K562 (cell line): Measurements from ENCODE around the gene HEXD. TPM values are rescaled to one million over a fixed set of nuclear protein-coding genes. Genes with fewer than 3 reads are reported as not detected.

Experiments
- CCNT2 ChIP-seq: IDR thresholded peaks from 2 replicates; pipeline ENCODE4 v1.6.1; 2011; ENCODE audit warnings: borderline replicate concordance, low read depth, mild to moderate bottlenecking, moderate library complexity, mixed read lengths, low read length; ENCODE audit not compliant: insufficient read length; ENCODE audit errors: extremely low read depth
- CHCHD3 ChIP-seq: fragments of 250-450 bp; sonication (Bioruptor Pico); IDR thresholded peaks from 2 replicates; pipeline ENCODE4 v2.1.2; 2022; ENCODE audit warnings: mild to moderate bottlenecking
- DEAF1 ChIP-seq: fragments of 450-650 bp; formaldehyde crosslinking; IDR thresholded peaks from 2 replicates; pipeline ENCODE4 v1.4.0; 2020; ENCODE audit warnings: mild to moderate bottlenecking, moderate library complexity
- EP400 ChIP-seq: fragments of 450-650 bp; IDR thresholded peaks from 2 replicates; pipeline ENCODE4 v1.6.1; 2017; ENCODE audit warnings: antibody characterized with exemption, mild to moderate bottlenecking, moderate library complexity
- HDAC3 ChIP-seq: fragments of 450-650 bp; IDR thresholded peaks from 2 replicates; pipeline ENCODE4 v1.6.1; 2018; ENCODE audit warnings: borderline replicate concordance, mild to moderate bottlenecking, moderate library complexity; ENCODE audit not compliant: partially characterized antibody
- KAT2B ChIP-seq: IDR thresholded peaks from one replicate; pipeline ENCODE4 v1.6.1; 2012; ENCODE audit warnings: low read depth, mild to moderate bottlenecking, control low read depth, inconsistent platforms, low read length, moderate library complexity
- MTA1 ChIP-seq: fragments of 450-650 bp; IDR thresholded peaks from 2 replicates; pipeline ENCODE4 v1.6.1; 2017; ENCODE audit warnings: borderline replicate concordance
- RFX1 ChIP-seq: fragments of 450-650 bp; IDR thresholded peaks from 2 replicates; pipeline ENCODE4 v1.6.1; 2016; ENCODE audit warnings: mild to moderate bottlenecking, moderate library complexity
- TCF3 ChIP-seq: sonication (generic); formaldehyde crosslinking; IDR thresholded peaks from 2 replicates; pipeline ENCODE4 v1.4.0; 2020; ENCODE audit warnings: mild to moderate bottlenecking, missing genetic modification reagents
- TFAP4 ChIP-seq: sonication (generic); formaldehyde crosslinking; IDR thresholded peaks from 2 replicates; pipeline ENCODE4 v1.8.0; 2022; ENCODE audit warnings: missing genetic modification reagents, mild to moderate bottlenecking, moderate library complexity, borderline replicate concordance
- USF1 ChIP-seq: sonication (generic); formaldehyde crosslinking; IDR thresholded peaks from 2 replicates; pipeline ENCODE4 v1.9.0; 2022; ENCODE audit warnings: mild to moderate bottlenecking, missing genetic modification reagents
- ZBTB1 ChIP-seq: sonication (generic); formaldehyde crosslinking; IDR thresholded peaks from 2 replicates; pipeline ENCODE4 v1.8.1; 2023; ENCODE audit warnings: missing genetic modification reagents, low read depth, mild to moderate bottlenecking, borderline replicate concordance
- ZBTB40 ChIP-seq, 2 experiments: fragments of 450-650 bp in 1 of 2; sonication (generic) in 1 of 2; formaldehyde crosslinking in 1 of 2; IDR thresholded peaks; 2 replicates each; pipeline versions ENCODE4 v1.7.1 to v1.9.0; 2016 to 2022; ENCODE audit warnings: inconsistent platforms in 1 of 2, mild to moderate bottlenecking in 1 of 2, missing genetic modification reagents in 1 of 2
- ZNF696 ChIP-seq: fragments of 250-450 bp; sonication (Bioruptor Pico); conservative IDR thresholded peaks from 2 replicates; pipeline ENCODE4 v1.4.0; 2020; ENCODE audit warnings: mild to moderate bottlenecking, moderate library complexity
- polyA plus RNA-seq, 8 experiments: library from polyadenylated mRNA; depleted of rRNA in 4 of 8; stranded (reverse) in 5 of 8; unstranded in 3 of 8; fragments of >200 nt; fragmentation: Nextera tagmentation in 2 of 8; fragmentation: Illumina TruSeq in 1 of 8; extraction: Ambion mirVana in 2 of 8; extraction: Trizol in 1 of 8; gene quantifications; 2 replicates each; pipeline versions ENCODE4 v1.2.1 to v1.2.3, GENCODE V29; 2011 to 2014; ENCODE audit warnings: inconsistent platforms in 1 of 8, missing spikeins in 1 of 8
- total RNA-seq, 7 experiments: library from RNA; depleted of rRNA in 6 of 7; stranded (reverse); fragments of >200 nt in 6 of 7; fragmentation: Illumina TruSeq in 2 of 7; extraction: Trizol in 2 of 7; gene quantifications; 2 replicates each; pipeline versions ENCODE4 v1.2.1 to v1.2.3, GENCODE V29; 2011 to 2021; ENCODE audit warnings: low replicate concordance in 1 of 7

Gene HEXD
- total and polyA plus RNA-seq, 9 of the 15 experiments (the other 6 are each of a cell fraction or from before 2014, with no cell fraction given): 1.0 to 25.3 (median 10.0) TPM

GRCh38 chr17:82414548-82415281, 3.4 kb upstream of the HEXD start (continued):
- TF ChIP-seq DEAF1 (CRISPR knock-in tag) (peak; percentile 62), TFAP4 (CRISPR knock-in tag) (peak; percentile 91), ZNF696 (CRISPR knock-in tag) (no peak), ZBTB1 (CRISPR knock-in tag) (peak; percentile 83), CHCHD3 (CRISPR knock-in tag) (no peak), ZBTB40 (IDR thresholded peaks at IDR 0.05) (peak; percentile 67), ZBTB40 (CRISPR knock-in tag; IDR thresholded peaks at IDR 0.05) (no peak), CCNT2 (peak; percentile 39), KAT2B (no peak), MTA1 (no peak), TCF3 (CRISPR knock-in tag) (peak; percentile 38; the same call in 1 of the 2 replicates), USF1 (CRISPR knock-in tag) (peak; percentile 43), RFX1 (no peak), EP400 (no peak), HDAC3 (no peak)
